Stimulated activated effector memory CD8-positive, alpha-beta T cell treated with anti-CD3 and anti-CD28 coated beads, Interleukin-12 subunit alpha, Interleukin-12 subunit beta, amount 100 ng/mL, for 72 hours (primary cell): ENCODE measurements around the gene RBM23.
"Not testable (repeated sequence)": the region's sequence is repeated elsewhere in the genome, so short reads cannot be mapped to it uniquely, and the experiment has no call there.

Experiments
- ATAC-seq: fragments of 150-1000 bp; cut with Tn5 transposase; 2 replicates; pipeline ENCODE4 v1.10.0; 2021
- DNase-seq, 2 donors: peaks; one replicate each; pipeline ENCODE4 v3.0.0; 2021 to 2022; ENCODE audit warnings: low spot score in 2 of 2
- H3K27ac Mint-ChIP-seq: one replicate; pipeline ENCODE4 v1.8.0; 2022; ENCODE audit warnings: mild to moderate bottlenecking, mixed read lengths
- H3K36me3 Mint-ChIP-seq: one replicate; pipeline ENCODE4 v1.8.0; 2022; ENCODE audit warnings: mild to moderate bottlenecking, mixed read lengths
- H3K4me1 Mint-ChIP-seq: one replicate; pipeline ENCODE4 v1.8.0; 2022; ENCODE audit warnings: mixed read lengths
- H3K4me3 Mint-ChIP-seq: one replicate; pipeline ENCODE4 v1.8.0; 2022; ENCODE audit warnings: mild to moderate bottlenecking, mixed read lengths
- H3K9me3 Mint-ChIP-seq: one replicate; pipeline ENCODE4 v1.8.0; 2022; ENCODE audit warnings: mixed read lengths

Gene RBM23

GRCh38 chr14:22871224-22872032 lies 47.5 kb downstream of the RBM23 start, which contains the start of gene LRP10:
Gene LRP10, plus strand, starts transcription at chr14:22871740. Its CDS starts 564 bp downstream, at chr14:22872304.
- Mint-ChIP-seq H3K36me3 (peaks cover 42% of the 10 kb centered on the region), H3K4me3 (peak within 1 kb of the TSS; percentile 80), H3K9me3 (no peaks in the 10 kb centered on the region), H3K4me1 (peaks cover 35% of the 10 kb centered on the region), H3K27ac (peak within 1 kb of the TSS; percentile 97)
- ATAC-seq = peak; percentile 89
- DNase-seq = peak; percentile 62 to 93

GRCh38 chr14:22870811-22871223 lies 48.1 kb downstream of the RBM23 start:
- ATAC-seq = peak; percentile 72
- H3K27ac Mint-ChIP-seq = peak overlapping the region; percentile 97
- no peaks in the 10 kb centered on the region for H3K9me3 Mint-ChIP-seq
- peaks cover 36% of the 10 kb centered on the region for H3K36me3 Mint-ChIP-seq
- no peak for DNase-seq
- H3K4me1 Mint-ChIP-seq = peaks cover 35% of the 10 kb centered on the region
- H3K4me3 Mint-ChIP-seq = peak overlapping the region; percentile 80

- H3K4me1 Mint-ChIP-seq = peaks cover 15% of the 10 kb centered on the region
- no peaks in the 10 kb centered on the region for H3K9me3 Mint-ChIP-seq
- H3K27ac Mint-ChIP-seq = peak overlapping the region; percentile 38
- DNase-seq (no peak), ATAC-seq (no peak)
- no peaks in the 10 kb centered on the region for H3K36me3 Mint-ChIP-seq
- H3K4me3 Mint-ChIP-seq = no peak overlapping the region
Measured at GRCh38 chr14:22866874-22867273, 52.1 kb downstream of the RBM23 start.

GRCh38 chr14:22865424-22866405 lies 53.2 kb downstream of the RBM23 start:
- H3K36me3 Mint-ChIP-seq = no peaks in the 10 kb centered on the region
- peaks cover 7% of the 10 kb centered on the region for H3K4me1 Mint-ChIP-seq
- DNase-seq (no peak), ATAC-seq (no peak)
- H3K9me3 Mint-ChIP-seq = no peaks in the 10 kb centered on the region
- H3K4me3 Mint-ChIP-seq = no peak overlapping the region
- H3K27ac Mint-ChIP-seq = peak overlapping the region; percentile 38

- no peaks in the 10 kb centered on the region for H3K9me3 Mint-ChIP-seq
- H3K4me3 Mint-ChIP-seq = no peak overlapping the region
- no peaks in the 10 kb centered on the region for H3K36me3 Mint-ChIP-seq
- H3K27ac Mint-ChIP-seq = no peak overlapping the region
- DNase-seq = no peak
- no peaks in the 10 kb centered on the region for H3K4me1 Mint-ChIP-seq
- ATAC-seq = no peak
Measured at GRCh38 chr14:22864979-22865378, 54.0 kb downstream of the RBM23 start.

- Mint-ChIP-seq H3K9me3 (no peaks in the 10 kb centered on the region), H3K4me1 (peaks cover 16% of the 10 kb centered on the region), H3K27ac (no peak overlapping the region), H3K4me3 (no peak overlapping the region), H3K36me3 (peaks cover 7% of the 10 kb centered on the region)
- no peak for ATAC-seq
- DNase-seq = no peak
Measured at GRCh38 chr14:22861651-22862050, 57.3 kb downstream of the RBM23 start.

- not testable (repeated sequence) for ATAC-seq, H3K36me3 Mint-ChIP-seq
Measured at GRCh38 chr14:22860377-22860776, 58.6 kb downstream of the RBM23 start.

GRCh38 chr14:22856428-22856827 lies 62.5 kb downstream of the RBM23 start:
- Mint-ChIP-seq H3K27ac (no peak overlapping the region), H3K4me3 (no peak overlapping the region)
- ATAC-seq = no peak

More at GRCh38 chr14:22860377-22860776, 58.6 kb downstream of the RBM23 start:
- H3K4me1 Mint-ChIP-seq = peaks cover 16% of the 10 kb centered on the region
- H3K27ac Mint-ChIP-seq, H3K9me3 Mint-ChIP-seq, H3K4me3 Mint-ChIP-seq, DNase-seq: not testable (repeated sequence)

GRCh38 chr14:22854963-22855724 lies 63.8 kb downstream of the RBM23 start:
- Mint-ChIP-seq H3K27ac (no peak overlapping the region), H3K36me3 (peaks cover 7% of the 10 kb centered on the region), H3K4me3 (no peak overlapping the region), H3K4me1 (peaks cover 36% of the 10 kb centered on the region), H3K9me3 (no peaks in the 10 kb centered on the region)
- no peak for DNase-seq
- no peak for ATAC-seq

More at GRCh38 chr14:22856428-22856827, 62.5 kb downstream of the RBM23 start:
- Mint-ChIP-seq H3K4me1 (peaks cover 29% of the 10 kb centered on the region), H3K9me3 (no peaks in the 10 kb centered on the region), H3K36me3 (peaks cover 7% of the 10 kb centered on the region)
- DNase-seq = no peak

- DNase-seq, H3K27ac Mint-ChIP-seq, ATAC-seq, H3K4me3 Mint-ChIP-seq, H3K9me3 Mint-ChIP-seq, H3K36me3 Mint-ChIP-seq: not testable (repeated sequence)
- peaks cover 36% of the 10 kb centered on the region for H3K4me1 Mint-ChIP-seq
Measured at GRCh38 chr14:22854296-22854695, 64.7 kb downstream of the RBM23 start.

GRCh38 chr14:22852940-22853767 lies 65.8 kb downstream of the RBM23 start:
- Mint-ChIP-seq H3K4me1 (peaks cover 30% of the 10 kb centered on the region), H3K9me3 (no peaks in the 10 kb centered on the region), H3K4me3 (peak overlapping the region; percentile 77), H3K36me3 (peaks cover 4% of the 10 kb centered on the region), H3K27ac (peak overlapping the region; percentile 92)
- DNase-seq = peak; percentile 99
- ATAC-seq = peak; percentile 84

- peak overlapping the region; percentile 92 for H3K27ac Mint-ChIP-seq
- H3K4me1 Mint-ChIP-seq = peaks cover 24% of the 10 kb centered on the region
- ATAC-seq (no peak), DNase-seq (no peak)
- H3K36me3 Mint-ChIP-seq = peaks cover 4% of the 10 kb centered on the region
- no peaks in the 10 kb centered on the region for H3K9me3 Mint-ChIP-seq
- H3K4me3 Mint-ChIP-seq = peak overlapping the region; percentile 77
Measured at GRCh38 chr14:22852599-22852939, 66.4 kb downstream of the RBM23 start.

- H3K9me3 Mint-ChIP-seq, DNase-seq, ATAC-seq, H3K4me3 Mint-ChIP-seq, H3K36me3 Mint-ChIP-seq, H3K27ac Mint-ChIP-seq: not testable (repeated sequence)
- peaks cover 20% of the 10 kb centered on the region for H3K4me1 Mint-ChIP-seq
Measured at GRCh38 chr14:22852178-22852577, 66.8 kb downstream of the RBM23 start.
